Stimulated activated CD4-positive, alpha-beta T cell treated with anti-CD3 and anti-CD28 coated beads, Interleukin-12 subunit alpha, Interleukin-12 subunit beta, amount 100 ng/mL, for 4 hours (primary cell): ENCODE results near the gene MORC2.

Experiments used
- DNase-seq: peaks from one replicate; pipeline ENCODE4 v3.0.0-alpha.2; 2020

The MORC2 gene

GRCh38 chr22:30918761-30919160, 49.8 kb downstream of the MORC2 start:
- DNase-seq, result no peak

GRCh38 chr22:30910358-30910757, 58.2 kb downstream of the MORC2 start:
- no peak for DNase-seq

GRCh38 chr22:30909306-30909705, 59.3 kb downstream of the MORC2 start:
- no peak for DNase-seq

- DNase-seq, result no peak
Measured at GRCh38 chr22:30908051-30908461, 60.5 kb downstream of the MORC2 start.

GRCh38 chr22:30906946-30907345, 61.6 kb downstream of the MORC2 start:
- DNase-seq, result no peak

- no peak for DNase-seq
Measured at GRCh38 chr22:30906411-30906810, 62.2 kb downstream of the MORC2 start.

- no peak for DNase-seq
Measured at GRCh38 chr22:30905696-30906341, 62.8 kb downstream of the MORC2 start.

- DNase-seq, result no peak
Measured at GRCh38 chr22:30903876-30904460, 64.6 kb downstream of the MORC2 start.

GRCh38 chr22:30902496-30903357, 65.8 kb downstream of the MORC2 start:
- no peak for DNase-seq

- DNase-seq, result no peak
Measured at GRCh38 chr22:30894371-30894740, 74.2 kb downstream of the MORC2 start.

GRCh38 chr22:30893434-30894370, 74.9 kb downstream of the MORC2 start:
- no peak for DNase-seq

GRCh38 chr22:30892731-30893221, 75.8 kb downstream of the MORC2 start:
- no peak for DNase-seq

GRCh38 chr22:30892286-30892685, 76.3 kb downstream of the MORC2 start:
- DNase-seq, result no peak

GRCh38 chr22:30891781-30892180, 76.8 kb downstream of the MORC2 start:
- DNase-seq, result no peak

- no peak for DNase-seq
Measured at GRCh38 chr22:30891443-30891755, 77.2 kb downstream of the MORC2 start.

GRCh38 chr22:30890686-30891442, 77.7 kb downstream of the MORC2 start:
- DNase-seq, result peak; percentile 30

GRCh38 chr22:30889996-30890480, 78.5 kb downstream of the MORC2 start:
- no peak for DNase-seq

- no peak for DNase-seq
Measured at GRCh38 chr22:30889268-30889995, 79.1 kb downstream of the MORC2 start.

- DNase-seq, result no peak
Measured at GRCh38 chr22:30887861-30888260, 80.7 kb downstream of the MORC2 start.

- DNase-seq, result no peak
Measured at GRCh38 chr22:30887453-30887852, 81.1 kb downstream of the MORC2 start.

GRCh38 chr22:30885591-30885990, 83.0 kb downstream of the MORC2 start:
- no peak for DNase-seq
